Sigmoid colon (tissue), 7 donors: Measurements from ENCODE around the gene SLC6A11. TPM values are rescaled to one million over a fixed set of nuclear protein-coding genes. Genes with fewer than 3 reads are reported as not detected.

Source experiments
- DNase-seq: peaks from one replicate; pipeline ENCODE4 v3.0.0-alpha.2; 2019
- H3K27ac ChIP-seq, 4 donors: fragments of 200-600 bp; sonication (generic); one replicate each; pipeline ENCODE4 v1.5.1; 2016 to 2019; ENCODE audit warnings: mild to moderate bottlenecking in 1 of 4
- H3K27me3 ChIP-seq, 3 donors: fragments of 200-600 bp; sonication (generic); one replicate each; pipeline ENCODE4 v1.5.1; 2019; ENCODE audit warnings: mild to moderate bottlenecking in 1 of 3
- H3K36me3 ChIP-seq, 4 donors: fragments of 200-600 bp; sonication (generic); one replicate each; pipeline ENCODE4 v1.5.1; 2016 to 2019
- H3K4me1 ChIP-seq, 4 donors: fragments of 200-600 bp; sonication (generic); one replicate each; pipeline ENCODE4 v1.5.1; 2017 to 2019
- H3K4me3 ChIP-seq, 4 donors: fragments of 200-600 bp; sonication (generic); one replicate each; pipeline ENCODE4 v1.5.1; 2017 to 2019; ENCODE audit warnings: mild to moderate bottlenecking in 2 of 4, moderate library complexity in 1 of 4
- H3K9me3 ChIP-seq, 4 donors: fragments of 200-600 bp in 3 of 4; sonication (generic) in 3 of 4; one replicate each; pipeline versions ENCODE4 v1.5.1 to v1.6.1; 2013 to 2019
- EP300 ChIP-seq, 4 donors: sonication (generic); formaldehyde crosslinking; IDR thresholded peaks; one replicate each; pipeline ENCODE4 v1.6.1; 2017; ENCODE audit warnings: antibody characterized with exemption in 4 of 4
- POLR2A ChIP-seq, 2 donors: fragments of 450-650 bp; IDR thresholded peaks; one replicate each; pipeline ENCODE4 v1.6.1; 2016; ENCODE audit warnings: antibody characterized with exemption in 2 of 2, mild to moderate bottlenecking in 2 of 2, moderate library complexity in 2 of 2
- POLR2AphosphoS5 ChIP-seq, 4 donors: sonication (generic); formaldehyde crosslinking; IDR thresholded peaks; one replicate each; pipeline ENCODE4 v1.6.1; 2017; ENCODE audit warnings: antibody characterized with exemption in 4 of 4
- WGBS, 2 donors: extraction: QIAGEN DNeasy Blood & Tissue Kit; methylation state at CpG; one replicate each; pipeline ENCODE4 v1.1.7; 2013; 5-methylcytosine and 5-hydroxymethylcytosine counted together
- intact Hi-C: fragments of 100-400 bp; cut with DNase I; formaldehyde crosslinking; loops from one replicate; pipeline ENCODE4 v1.15.1; 2023
- polyA plus RNA-seq, 3 donors: library from polyadenylated mRNA; stranded (reverse); fragments of 200-250 nt; gene quantifications; one replicate each; pipeline ENCODE4 v1.2.3, GENCODE V29; 2013
- total RNA-seq, 4 donors: library from RNA; depleted of rRNA; stranded (reverse); fragments of >200 nt; gene quantifications; one replicate each; pipeline ENCODE4 v1.1.0, GENCODE V29; 2016
- TF ChIP-seq, protein P1 (sequence below), 4 experiments: fragments of 450-650 bp in 3 of 4; fragments of 200-600 bp in 1 of 4; IDR thresholded peaks; one replicate each; pipeline ENCODE4 v1.5.1; 2016 to 2019; ENCODE audit warnings: antibody characterized with exemption in 4 of 4, mild to moderate bottlenecking in 3 of 4, moderate library complexity in 2 of 4
- donor health status: healthy with polysubstance abuse.
- donor health status: Bipolar disorder and iron deficiency.
- donor health status: healthy.

SLC6A11 gene
- total and polyA plus RNA-seq, 7 donors = 0.03 to 0.14 TPM; not detected in 5

DNA sequence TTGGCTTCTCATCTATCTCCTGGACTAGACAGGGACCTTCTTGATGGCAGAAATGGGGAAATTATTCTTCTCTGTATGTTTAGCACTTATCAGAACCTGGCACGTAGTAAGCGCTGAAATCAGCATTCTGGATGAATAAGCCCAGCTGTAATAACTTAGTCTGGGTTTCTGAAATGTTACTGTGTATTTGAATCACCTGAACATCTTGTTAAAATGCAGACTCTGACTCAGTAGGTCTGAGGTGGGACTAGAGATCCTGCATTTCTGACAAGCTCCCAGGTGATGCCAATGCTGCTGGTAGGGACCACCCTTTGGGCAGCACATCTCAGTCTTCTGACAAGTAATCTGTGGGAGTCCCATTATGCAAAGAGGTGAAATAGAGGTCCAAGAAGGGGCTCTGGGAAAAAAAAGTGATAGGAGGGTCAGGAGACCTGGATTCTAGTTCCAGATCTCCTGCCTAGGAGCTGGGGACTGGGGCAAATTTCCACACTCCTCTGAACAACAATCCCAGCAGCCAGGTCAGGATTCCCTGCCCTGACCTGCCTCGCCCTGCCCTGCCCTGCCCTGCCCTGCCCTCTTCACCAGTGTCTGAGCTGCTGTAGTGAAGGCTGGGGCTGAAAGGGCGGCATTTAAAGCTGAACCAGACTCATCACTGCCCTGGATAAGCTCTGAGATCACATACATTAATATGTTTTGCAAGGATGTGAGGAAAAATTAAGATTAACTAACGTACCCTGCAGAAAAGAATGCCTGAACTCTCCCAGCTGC lies 17.2 kb upstream of the SLC6A11 start:
- no peak for TF ChIP-seq POLR2AphosphoS5 (IDR thresholded peaks at IDR 0.05)
- no peak for TF ChIP-seq POLR2A (IDR thresholded peaks at IDR 0.05)
- TF ChIP-seq EP300 (IDR thresholded peaks at IDR 0.05) = no peak
- TF ChIP-seq, protein P1, sequence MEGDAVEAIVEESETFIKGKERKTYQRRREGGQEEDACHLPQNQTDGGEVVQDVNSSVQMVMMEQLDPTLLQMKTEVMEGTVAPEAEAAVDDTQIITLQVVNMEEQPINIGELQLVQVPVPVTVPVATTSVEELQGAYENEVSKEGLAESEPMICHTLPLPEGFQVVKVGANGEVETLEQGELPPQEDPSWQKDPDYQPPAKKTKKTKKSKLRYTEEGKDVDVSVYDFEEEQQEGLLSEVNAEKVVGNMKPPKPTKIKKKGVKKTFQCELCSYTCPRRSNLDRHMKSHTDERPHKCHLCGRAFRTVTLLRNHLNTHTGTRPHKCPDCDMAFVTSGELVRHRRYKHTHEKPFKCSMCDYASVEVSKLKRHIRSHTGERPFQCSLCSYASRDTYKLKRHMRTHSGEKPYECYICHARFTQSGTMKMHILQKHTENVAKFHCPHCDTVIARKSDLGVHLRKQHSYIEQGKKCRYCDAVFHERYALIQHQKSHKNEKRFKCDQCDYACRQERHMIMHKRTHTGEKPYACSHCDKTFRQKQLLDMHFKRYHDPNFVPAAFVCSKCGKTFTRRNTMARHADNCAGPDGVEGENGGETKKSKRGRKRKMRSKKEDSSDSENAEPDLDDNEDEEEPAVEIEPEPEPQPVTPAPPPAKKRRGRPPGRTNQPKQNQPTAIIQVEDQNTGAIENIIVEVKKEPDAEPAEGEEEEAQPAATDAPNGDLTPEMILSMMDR (IDR thresholded peaks at IDR 0.05) = no peak
- Histone ChIP-seq H3K4me1 (no peaks in the 10 kb centered on the region), H3K4me3 (no peak overlapping the region), H3K36me3 (no peaks in the 10 kb centered on the region), H3K9me3 (no peaks in the 10 kb centered on the region), H3K27ac (no peak overlapping the region), H3K27me3 (no peaks in the 10 kb centered on the region)
- intact Hi-C loops = no loop called here
- WGBS, 2 donors = 37 to 67% methylated on average over 5 of the region's 5 CpGs
- DNase-seq = no peak

DNA sequence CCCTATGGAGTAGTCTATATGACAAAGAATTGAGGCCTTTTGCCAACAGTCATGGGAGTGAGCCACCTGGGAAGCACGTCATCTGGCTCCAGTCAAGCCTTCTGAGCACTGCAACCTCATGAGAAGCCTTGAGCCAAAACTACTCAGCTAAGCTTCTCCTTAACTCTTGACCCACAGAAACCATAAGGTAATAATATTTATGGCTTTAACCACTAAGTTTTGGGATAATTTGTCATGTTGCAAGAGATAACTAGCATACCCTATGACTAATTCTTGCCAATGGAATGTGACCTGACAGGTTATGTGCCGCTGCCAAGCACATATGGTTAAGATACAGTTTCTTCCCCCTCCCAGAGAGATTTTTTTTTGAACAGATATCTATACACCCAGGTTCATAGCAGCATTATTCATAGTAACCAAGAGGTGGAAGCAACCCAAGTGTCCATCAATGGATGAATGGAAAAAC lies 11.8 kb upstream of the SLC6A11 start:
- Histone ChIP-seq H3K9me3 (no peaks in the 10 kb centered on the region), H3K4me1 (no peaks in the 10 kb centered on the region), H3K36me3 (no peaks in the 10 kb centered on the region), H3K27me3 (peaks cover 0 to 16% (median 0%) of the 10 kb centered on the region in 3 donors), H3K4me3 (no peak overlapping the region), H3K27ac (no peak overlapping the region)
- intact Hi-C loops = no loop called here
- no peak for DNase-seq
- 22 to 69% methylated on average over 2 of the region's 2 CpGs for WGBS, 2 donors
- TF ChIP-seq, protein P1 (IDR thresholded peaks at IDR 0.05) = no peak
- no peak for TF ChIP-seq POLR2AphosphoS5 (IDR thresholded peaks at IDR 0.05)
- TF ChIP-seq POLR2A (IDR thresholded peaks at IDR 0.05) = no peak
- no peak for TF ChIP-seq EP300 (IDR thresholded peaks at IDR 0.05)

DNA sequence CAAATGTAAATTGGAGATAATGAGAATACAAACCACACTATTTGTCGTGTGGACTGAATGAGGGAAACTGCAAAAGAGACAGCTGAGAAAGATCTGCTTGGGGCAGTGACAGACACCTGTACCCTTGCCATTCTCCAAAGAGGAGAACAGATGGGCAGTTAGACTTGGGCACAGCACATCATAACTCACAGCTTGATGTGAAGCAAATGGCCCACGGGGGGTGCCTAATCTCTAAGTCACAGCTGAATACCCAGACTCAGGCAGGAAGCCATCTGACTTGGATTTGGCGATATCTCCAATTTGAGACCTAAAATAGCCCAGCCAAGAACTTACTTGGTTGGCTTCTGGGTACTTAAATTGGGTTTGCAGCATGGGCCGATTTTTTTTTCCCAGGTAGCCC lies 10.0 kb upstream of the SLC6A11 start:
- Histone ChIP-seq H3K27ac (no peak overlapping the region), H3K9me3 (no peaks in the 10 kb centered on the region), H3K36me3 (no peaks in the 10 kb centered on the region), H3K4me3 (no peak overlapping the region), H3K4me1 (no peaks in the 10 kb centered on the region), H3K27me3 (peaks cover 0 to 16% (median 0%) of the 10 kb centered on the region in 3 donors)
- intact Hi-C loops = no loop called here
- 69% methylated on average over 4 of the region's 4 CpGs for WGBS, 2 donors
- DNase-seq = no peak
- TF ChIP-seq POLR2AphosphoS5 (IDR thresholded peaks at IDR 0.05) = no peak
- TF ChIP-seq, protein P1 (IDR thresholded peaks at IDR 0.05) = no peak
- no peak for TF ChIP-seq POLR2A (IDR thresholded peaks at IDR 0.05)
- TF ChIP-seq EP300 (IDR thresholded peaks at IDR 0.05) = no peak

DNA sequence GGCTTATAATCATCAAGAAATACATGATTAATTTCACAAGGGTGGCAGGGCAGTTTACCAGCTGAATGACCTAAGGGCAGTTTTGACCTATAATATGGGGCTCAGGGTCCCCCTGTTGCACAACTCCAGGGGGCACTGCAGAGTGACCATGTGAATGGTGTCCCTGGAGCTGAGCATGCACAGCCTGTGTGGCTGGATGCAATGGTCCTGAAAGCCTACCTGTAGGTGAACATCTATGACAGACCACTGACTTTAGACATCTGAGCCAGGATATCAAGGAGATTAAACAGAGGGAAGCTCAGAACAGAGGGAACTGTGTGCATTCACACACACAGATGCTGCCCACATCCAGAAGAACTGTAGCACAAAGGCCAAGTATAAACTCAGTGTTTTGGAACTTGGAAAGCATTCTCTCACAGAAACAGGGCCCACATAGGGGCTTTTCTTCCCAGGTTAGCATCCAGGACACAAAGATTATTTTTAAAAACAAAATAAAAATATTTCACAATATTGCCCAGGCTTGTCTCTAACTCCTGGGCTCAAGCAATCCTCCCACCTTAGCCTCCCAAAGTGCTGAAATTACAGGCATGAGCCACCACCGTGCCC lies 7.8 kb upstream of the SLC6A11 start:
- H3K36me3 ChIP-seq = no peaks in the 10 kb centered on the region
- no peak for TF ChIP-seq POLR2A (IDR thresholded peaks at IDR 0.05)
- TF ChIP-seq, protein P1 (IDR thresholded peaks at IDR 0.05) = no peak
- TF ChIP-seq POLR2AphosphoS5 (IDR thresholded peaks at IDR 0.05) = no peak
- TF ChIP-seq EP300 (IDR thresholded peaks at IDR 0.05) = no peak

More for the DNA sequence above, 7.8 kb upstream of the SLC6A11 start:
- intact Hi-C loops = no loop called here
- H3K9me3 ChIP-seq = no peaks in the 10 kb centered on the region
- no peak overlapping the region for H3K27ac ChIP-seq
- DNase-seq = no peak
- H3K4me3 ChIP-seq = no peak overlapping the region
- no peaks in the 10 kb centered on the region for H3K4me1 ChIP-seq
- peaks cover 0 to 16% (median 0%) of the 10 kb centered on the region in 3 donors for H3K27me3 ChIP-seq
- 58 to 81% methylated on average over 1 of the region's 1 CpG for WGBS, 2 donors
